Coronary artery (tissue), 2 donors: ENCODE data around the gene GATA6.
"Not testable (repeated sequence)": the region's sequence is repeated elsewhere in the genome, so short reads cannot be mapped to it uniquely, and the experiment has no call there.

Source experiments
- DNase-seq: peaks from one replicate; pipeline ENCODE4 v3.0.0-alpha.2; 2017; ENCODE audit warnings: low spot score
- H3K27ac ChIP-seq, 2 donors: fragments of 200-600 bp; sonication (generic); one replicate each; pipeline ENCODE4 v1.5.1; 2016 to 2019
- H3K4me3 ChIP-seq: fragments of 200-600 bp; sonication (generic); 2 replicates; pipeline ENCODE4 v1.5.1; 2016; ENCODE audit warnings: mild to moderate bottlenecking, moderate library complexity
- TF ChIP-seq, protein P1 (sequence below): fragments of 200-600 bp; sonication (generic); IDR thresholded peaks from one replicate; pipeline ENCODE4 v1.5.1; 2019; ENCODE audit warnings: antibody characterized with exemption

GATA6 gene

DNA sequence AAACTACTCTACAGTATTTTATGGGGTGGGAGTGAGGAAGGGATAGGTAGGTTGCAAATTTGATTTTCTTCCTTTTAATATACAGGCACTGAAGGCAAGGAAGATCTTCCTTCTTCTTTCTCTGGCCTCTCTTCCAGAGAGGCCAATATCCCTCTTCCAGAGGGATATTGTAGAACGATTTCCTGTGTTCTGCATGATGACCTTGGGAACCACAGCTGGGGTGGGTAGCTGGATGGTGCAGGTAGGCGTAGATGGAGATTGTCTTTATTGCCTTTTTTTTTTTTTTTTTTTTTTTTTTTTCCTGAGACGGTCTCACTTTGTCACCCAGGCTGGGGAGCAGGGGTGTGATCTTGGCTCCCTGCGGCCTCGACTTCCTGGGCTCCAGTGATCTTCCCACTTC lies 49.4 kb downstream of the GATA6 start:
- H3K4me3 ChIP-seq, result no peak overlapping the region
- TF ChIP-seq, protein P1, sequence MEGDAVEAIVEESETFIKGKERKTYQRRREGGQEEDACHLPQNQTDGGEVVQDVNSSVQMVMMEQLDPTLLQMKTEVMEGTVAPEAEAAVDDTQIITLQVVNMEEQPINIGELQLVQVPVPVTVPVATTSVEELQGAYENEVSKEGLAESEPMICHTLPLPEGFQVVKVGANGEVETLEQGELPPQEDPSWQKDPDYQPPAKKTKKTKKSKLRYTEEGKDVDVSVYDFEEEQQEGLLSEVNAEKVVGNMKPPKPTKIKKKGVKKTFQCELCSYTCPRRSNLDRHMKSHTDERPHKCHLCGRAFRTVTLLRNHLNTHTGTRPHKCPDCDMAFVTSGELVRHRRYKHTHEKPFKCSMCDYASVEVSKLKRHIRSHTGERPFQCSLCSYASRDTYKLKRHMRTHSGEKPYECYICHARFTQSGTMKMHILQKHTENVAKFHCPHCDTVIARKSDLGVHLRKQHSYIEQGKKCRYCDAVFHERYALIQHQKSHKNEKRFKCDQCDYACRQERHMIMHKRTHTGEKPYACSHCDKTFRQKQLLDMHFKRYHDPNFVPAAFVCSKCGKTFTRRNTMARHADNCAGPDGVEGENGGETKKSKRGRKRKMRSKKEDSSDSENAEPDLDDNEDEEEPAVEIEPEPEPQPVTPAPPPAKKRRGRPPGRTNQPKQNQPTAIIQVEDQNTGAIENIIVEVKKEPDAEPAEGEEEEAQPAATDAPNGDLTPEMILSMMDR, result no peak
- no peak overlapping the region for H3K27ac ChIP-seq
- DNase-seq, result no peak

DNA sequence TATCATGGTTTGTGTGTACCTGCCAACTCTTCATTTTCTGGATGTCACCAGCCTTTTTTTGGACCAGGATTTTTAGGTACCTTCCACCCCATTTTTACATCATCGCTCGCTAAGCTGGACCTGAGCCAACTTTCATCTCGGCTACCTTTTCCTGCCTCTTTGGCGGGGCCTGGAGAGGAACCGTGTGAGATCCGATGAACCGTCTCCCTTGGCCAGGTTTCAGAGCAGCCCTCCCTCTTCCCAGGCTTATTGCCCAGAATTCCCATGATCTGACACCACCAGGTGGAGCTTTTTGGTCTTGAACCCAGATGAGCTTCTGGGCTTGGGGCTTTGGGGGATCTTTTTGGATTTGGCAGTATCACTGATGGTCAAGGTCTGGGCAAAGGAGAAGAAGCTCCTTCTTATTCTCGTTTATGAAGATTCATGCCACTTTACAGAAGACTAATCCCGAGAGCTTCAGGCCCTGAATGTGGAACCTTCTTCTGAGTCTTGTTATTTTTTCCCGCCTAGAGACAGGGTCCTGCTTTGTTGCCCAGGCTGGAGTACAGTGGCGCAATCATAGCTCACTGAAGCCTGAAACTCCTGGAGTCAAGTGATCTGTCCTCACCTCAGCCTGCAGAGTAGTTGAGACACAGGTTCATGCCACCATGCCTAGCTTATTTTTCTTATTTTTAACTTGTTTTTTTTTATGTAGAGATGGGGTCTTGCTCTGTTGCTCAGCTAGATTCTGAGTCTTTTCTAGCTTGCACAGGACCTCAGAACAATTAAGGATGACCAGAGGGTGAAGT lies 50.4 kb downstream of the GATA6 start:
- TF ChIP-seq, protein P1, result no peak
- no peak overlapping the region for H3K27ac ChIP-seq
- H3K4me3 ChIP-seq, result no peak overlapping the region
- no peak for DNase-seq

DNA sequence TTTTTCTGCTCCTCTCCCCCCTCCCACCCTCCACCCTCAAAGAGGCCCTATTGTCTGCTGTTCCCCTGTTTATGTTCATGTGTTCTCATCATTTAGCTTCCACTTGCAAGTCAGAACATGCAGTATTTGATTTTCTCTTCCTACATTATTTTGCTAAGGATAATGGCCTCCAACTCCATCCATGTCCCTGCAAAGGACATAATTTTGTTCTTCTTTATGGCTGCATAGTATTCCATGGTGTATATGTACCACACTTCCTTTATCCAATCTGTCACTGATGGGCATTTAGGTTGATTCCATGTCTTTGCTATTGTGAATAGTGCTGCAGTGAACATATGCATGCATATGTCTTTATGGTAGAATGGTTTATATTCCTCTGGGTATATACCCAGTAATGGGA lies 51.2 kb downstream of the GATA6 start:
- not testable (repeated sequence) for DNase-seq, H3K4me3 ChIP-seq

DNA sequence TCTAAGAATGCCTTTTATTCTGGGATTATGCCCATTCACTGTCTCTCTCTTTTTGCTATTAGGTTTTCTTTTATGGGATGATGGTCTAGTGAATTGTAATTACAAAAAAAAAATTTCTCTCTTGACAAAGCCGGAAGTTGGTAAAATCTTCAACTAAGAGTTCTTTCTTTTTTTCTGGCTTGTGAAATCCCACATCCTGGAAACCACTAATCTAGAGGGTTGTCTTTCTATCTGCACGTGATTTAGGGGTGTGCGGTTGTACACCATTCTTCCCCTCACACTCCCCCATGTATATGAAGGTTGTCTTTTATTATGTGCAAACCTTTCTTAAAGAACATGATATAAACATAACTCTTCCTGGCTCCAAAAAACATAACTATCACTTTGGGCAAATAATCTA lies 52.0 kb downstream of the GATA6 start:
- DNase-seq, result no peak
- no peak overlapping the region for H3K27ac ChIP-seq
- TF ChIP-seq, protein P1, result no peak
- H3K4me3 ChIP-seq, result no peak overlapping the region

More for the DNA sequence above, 51.2 kb downstream of the GATA6 start:
- H3K27ac ChIP-seq, result not testable (repeated sequence)

DNA sequence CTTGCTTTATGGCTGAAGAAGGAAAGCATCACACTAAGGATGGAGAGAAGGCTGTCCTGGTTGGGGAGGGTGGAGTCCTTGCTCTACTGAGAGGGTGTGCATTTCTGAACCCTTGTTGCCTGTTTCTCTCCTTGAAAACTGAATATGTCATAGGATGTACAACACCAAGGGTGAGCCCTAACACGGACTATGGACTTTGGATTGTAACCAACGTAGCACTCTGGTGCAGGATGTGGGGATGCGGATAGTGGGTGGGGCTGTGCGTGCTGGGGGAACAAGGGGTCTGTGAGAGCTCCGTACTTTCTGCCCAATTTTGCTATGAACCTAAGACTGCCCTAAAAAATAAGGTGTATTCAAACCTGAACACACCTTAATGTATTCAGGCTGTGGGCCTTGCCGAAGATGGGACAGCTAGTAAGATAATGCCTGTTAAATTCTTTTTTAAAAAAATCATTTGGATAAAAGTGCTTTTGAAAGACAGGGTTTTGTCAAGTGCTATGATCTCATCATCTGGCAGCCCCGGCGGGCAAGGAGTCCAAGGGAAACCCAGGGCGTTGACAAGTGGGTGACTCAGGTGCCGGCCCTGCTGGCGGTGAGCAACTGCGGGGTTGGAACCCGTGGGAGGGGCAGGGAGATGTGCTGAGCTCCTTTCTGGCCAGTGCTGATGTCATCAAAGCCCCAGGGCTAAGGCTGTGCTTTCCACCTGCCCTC lies 54.0 kb downstream of the GATA6 start:
- DNase-seq, result peak; percentile 84
- TF ChIP-seq, protein P1, result no peak
- Histone ChIP-seq H3K27ac (no peak overlapping the region), H3K4me3 (no peak overlapping the region)

DNA sequence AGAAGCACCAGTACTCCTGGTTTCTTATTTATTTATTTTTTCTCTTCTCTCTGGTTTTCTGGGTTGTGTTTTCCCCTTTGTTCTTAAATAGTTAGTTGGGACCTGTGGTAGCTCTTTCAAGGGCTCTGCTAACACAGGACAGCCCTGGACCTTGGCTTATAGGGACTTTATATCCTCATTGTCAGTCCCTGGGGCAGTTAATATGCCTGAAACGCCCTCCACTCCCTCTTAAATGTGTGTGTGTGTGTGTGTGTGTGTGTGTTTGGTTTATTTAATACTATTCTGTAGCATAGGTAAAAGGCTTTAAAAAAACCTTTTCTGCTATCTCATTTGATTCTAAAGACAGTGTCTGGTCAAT lies 54.6 kb downstream of the GATA6 start:
- no peak for DNase-seq

DNA sequence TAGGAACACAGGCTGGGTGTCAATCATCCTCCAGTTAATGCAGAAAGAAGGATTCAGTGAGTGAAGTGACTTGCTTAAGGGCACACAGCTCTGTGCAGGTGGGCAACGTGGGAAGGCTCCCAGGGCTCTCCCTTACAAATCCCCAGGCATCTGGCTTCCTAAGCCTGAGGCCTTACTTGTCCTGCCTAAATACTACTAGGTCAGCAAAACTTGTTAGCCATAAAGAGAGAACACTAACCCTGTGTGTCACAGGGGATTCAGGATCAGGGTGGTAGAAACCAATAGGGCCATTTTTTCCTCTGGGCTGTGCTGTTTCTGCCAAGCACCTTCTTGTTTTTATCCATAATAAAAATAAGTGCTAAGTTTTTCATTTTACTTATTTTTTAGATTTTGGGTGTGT lies 55.0 kb downstream of the GATA6 start:
- H3K4me3 ChIP-seq, result no peak overlapping the region
- no peak overlapping the region for H3K27ac ChIP-seq
- TF ChIP-seq, protein P1, result no peak
- DNase-seq, result no peak

More for the DNA sequence above, 54.6 kb downstream of the GATA6 start:
- TF ChIP-seq, protein P1, result no peak
- Histone ChIP-seq H3K4me3 (no peak overlapping the region), H3K27ac (no peak overlapping the region)
